Liver (tissue), 9 donors: ENCODE measurements around the gene SYNJ2. TPM values are rescaled to one million over a fixed set of nuclear protein-coding genes. Genes with fewer than 3 reads are reported as not detected.

Source experiments
- DNase-seq: peaks from one replicate; pipeline ENCODE4 v3.0.0-alpha.2; 2017; ENCODE audit warnings: low spot score
- H3K27ac ChIP-seq, 2 donors: one replicate each; pipeline ENCODE4 v1.7.0; 2013; ENCODE audit warnings: inconsistent platforms in 2 of 2, low read length in 2 of 2, control low read depth in 1 of 2, low read depth in 1 of 2, mild to moderate bottlenecking in 1 of 2
- H3K27me3 ChIP-seq, 4 donors: one replicate each; pipeline versions ENCODE4 v1.6.1 to v1.7.0; 2013; ENCODE audit warnings: low read length in 3 of 4, inconsistent platforms in 1 of 4, mild to moderate bottlenecking in 1 of 4, moderate library complexity in 1 of 4; ENCODE audit not compliant: control insufficient read depth in 4 of 4, insufficient read depth in 4 of 4
- H3K36me3 ChIP-seq, 4 donors: one replicate each; pipeline versions ENCODE4 v1.6.1 to v1.7.0; 2013; ENCODE audit warnings: low read length in 3 of 4, mild to moderate bottlenecking in 3 of 4, low read depth in 1 of 4, moderate library complexity in 1 of 4; ENCODE audit not compliant: control insufficient read depth in 4 of 4, insufficient read depth in 3 of 4
- H3K4me1 ChIP-seq, 4 donors: one replicate each; pipeline versions ENCODE4 v1.6.1 to v1.7.0; 2013; ENCODE audit warnings: low read length in 3 of 4, mild to moderate bottlenecking in 3 of 4, moderate library complexity in 1 of 4; ENCODE audit not compliant: control insufficient read depth in 4 of 4, insufficient read depth in 4 of 4
- H3K4me3 ChIP-seq, 3 donors: one replicate each; pipeline versions ENCODE4 v1.6.1 to v1.7.0; 2013; ENCODE audit warnings: low read length in 3 of 3, control low read depth in 1 of 3, low read depth in 1 of 3, mild to moderate bottlenecking in 1 of 3
- H3K9ac ChIP-seq, 2 donors: one replicate each; pipeline ENCODE4 v1.7.0; 2013; ENCODE audit warnings: low read length in 2 of 2, mild to moderate bottlenecking in 2 of 2, moderate library complexity in 2 of 2, control low read depth in 1 of 2, low read depth in 1 of 2
- H3K9me3 ChIP-seq, 4 donors: one replicate each; pipeline versions ENCODE4 v1.6.1 to v1.7.0; 2013; ENCODE audit warnings: low read length in 3 of 4; ENCODE audit not compliant: control insufficient read depth in 4 of 4
- CTCF ChIP-seq: fragments of 150-350 bp; IDR thresholded peaks from 2 replicates; pipeline ENCODE4 v1.5.1; 2017; ENCODE audit warnings: improper control_type of control experiment, low read depth, low read length; ENCODE audit not compliant: missing input control
- EGR1 ChIP-seq, 2 donors: IDR thresholded peaks; 2 replicates each; pipeline ENCODE4 v1.6.1; 2016 to 2018; ENCODE audit warnings: antibody characterized with exemption in 2 of 2, low read depth in 2 of 2
- FOXA1 ChIP-seq: IDR thresholded peaks from 2 replicates; pipeline ENCODE4 v1.6.1; 2016; ENCODE audit warnings: antibody characterized with exemption
- HNF4A ChIP-seq, 2 donors: conservative IDR thresholded peaks; 2 replicates each; pipeline ENCODE4 v1.6.1; 2016; ENCODE audit warnings: antibody characterized with exemption in 2 of 2, mild to moderate bottlenecking in 2 of 2
- HNF4G ChIP-seq: IDR thresholded peaks from 2 replicates; pipeline ENCODE4 v1.6.1; 2016; ENCODE audit warnings: antibody characterized with exemption
- MAX ChIP-seq: IDR thresholded peaks from 2 replicates; pipeline ENCODE4 v1.6.1; 2016; ENCODE audit warnings: antibody characterized with exemption
- NR2F2 ChIP-seq: IDR thresholded peaks from 2 replicates; pipeline ENCODE4 v1.6.1; 2016; ENCODE audit warnings: antibody characterized with exemption
- REST ChIP-seq: IDR thresholded peaks from 2 replicates; pipeline ENCODE4 v1.6.1; 2016; ENCODE audit warnings: antibody characterized with exemption, mild to moderate bottlenecking
- RXRA ChIP-seq, 2 donors: IDR thresholded peaks; 2 replicates each; pipeline ENCODE4 v1.6.1; 2017 to 2018; ENCODE audit warnings: antibody characterized with exemption in 2 of 2, mild to moderate bottlenecking in 1 of 2
- SP1 ChIP-seq: IDR thresholded peaks from 2 replicates; pipeline ENCODE4 v1.6.1; 2018; ENCODE audit warnings: antibody characterized with exemption, mild to moderate bottlenecking
- WGBS: extraction: QIAGEN DNeasy Blood & Tissue Kit; methylation state at CpG from one replicate; pipeline ENCODE4 v1.1.7; 2013; 5-methylcytosine and 5-hydroxymethylcytosine counted together
- polyA plus RNA-seq, 2 donors: library from polyadenylated mRNA; stranded (reverse) in 1 of 2; unstranded in 1 of 2; fragments of 200-250 nt in 1 of 2; fragments of >200 nt in 1 of 2; fragmentation: Nextera tagmentation in 1 of 2; extraction: Ambion mirVana in 1 of 2; gene quantifications; one replicate each; pipeline versions ENCODE4 v1.2.1 to v1.2.3, GENCODE V29; 2013 to 2015
- total RNA-seq, 2 donors: library from RNA; depleted of rRNA; stranded (reverse); fragments of >200 nt; gene quantifications; one replicate each; pipeline ENCODE4 v1.2.3, GENCODE V29; 2014
- donor health status: healthy.
- donor health status: healthy.
- donor health status: healthy.
- donor health status: healthy.
- donor health status: healthy.

The SYNJ2 gene
- total and polyA plus RNA-seq, 4 donors: 2.4 to 8.9 (median 3.2) TPM

- no peak overlapping the region for H3K9ac ChIP-seq
- WGBS: 67% methylated on average over 12 of the region's 12 CpGs
- no peak overlapping the region for H3K4me3 ChIP-seq
- peaks cover 0 to 22% (median 11%) of the 10 kb centered on the region in 4 donors for H3K4me1 ChIP-seq
- no peak for DNase-seq
- no peaks in the 10 kb centered on the region for H3K27me3 ChIP-seq
- peak; percentile 16 for TF ChIP-seq SP1
- peak; percentile 74 to 78 for TF ChIP-seq HNF4A (conservative IDR thresholded peaks at IDR 0.05)
- TF ChIP-seq REST: no peak
- peak; percentile 16 to 58 for TF ChIP-seq RXRA (IDR thresholded peaks at IDR 0.05)
- H3K27ac ChIP-seq: peak overlapping the region in 1 of 2 donors; percentile 11
- no peaks in the 10 kb centered on the region for H3K36me3 ChIP-seq
- H3K9me3 ChIP-seq: no peaks in the 10 kb centered on the region
Measured at GRCh38 chr6:157999168-158000051, 17.7 kb downstream of the SYNJ2 start.

GRCh38 chr6:158000530-158001307 lies 19.1 kb downstream of the SYNJ2 start:
- Histone ChIP-seq H3K36me3 (no peaks in the 10 kb centered on the region), H3K9ac (no peak overlapping the region), H3K27me3 (no peaks in the 10 kb centered on the region), H3K4me1 (peaks cover 0 to 14% (median 7%) of the 10 kb centered on the region in 4 donors), H3K27ac (no peak overlapping the region), H3K4me3 (no peak overlapping the region), H3K9me3 (no peaks in the 10 kb centered on the region)
- TF ChIP-seq REST (no peak), CTCF (no peak), HNF4G (no peak), FOXA1 (no peak), EGR1 (IDR thresholded peaks at IDR 0.05; ENCODE audit: low read depth in 2 of 2) (no peak), NR2F2 (no peak), MAX (no peak), SP1 (no peak)
- DNase-seq: no peak
- 94% methylated on average over 17 of the region's 17 CpGs for WGBS
